ENCODE data around the gene COPS8.

DNA sequence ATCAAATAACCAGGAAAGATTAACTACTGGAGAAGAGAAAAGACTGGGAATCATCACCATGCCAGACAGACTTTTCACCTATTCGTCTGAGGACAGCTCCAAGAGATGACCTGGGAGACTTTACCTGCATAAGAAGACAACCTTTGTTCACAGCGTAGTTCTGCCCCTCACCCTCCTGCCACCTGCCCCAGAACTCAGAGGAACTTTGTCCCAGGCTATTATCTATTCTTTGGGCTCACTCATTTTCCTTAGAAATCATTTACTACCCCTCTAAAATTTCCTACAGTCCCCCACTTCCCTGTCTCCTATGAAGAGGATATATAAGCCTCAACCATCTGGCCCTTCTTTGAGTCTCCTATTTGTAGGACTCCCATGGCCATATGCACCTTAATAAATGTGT lies 19.3 kb upstream of the COPS8 start:
- TF ChIP-seq, protein P1, sequence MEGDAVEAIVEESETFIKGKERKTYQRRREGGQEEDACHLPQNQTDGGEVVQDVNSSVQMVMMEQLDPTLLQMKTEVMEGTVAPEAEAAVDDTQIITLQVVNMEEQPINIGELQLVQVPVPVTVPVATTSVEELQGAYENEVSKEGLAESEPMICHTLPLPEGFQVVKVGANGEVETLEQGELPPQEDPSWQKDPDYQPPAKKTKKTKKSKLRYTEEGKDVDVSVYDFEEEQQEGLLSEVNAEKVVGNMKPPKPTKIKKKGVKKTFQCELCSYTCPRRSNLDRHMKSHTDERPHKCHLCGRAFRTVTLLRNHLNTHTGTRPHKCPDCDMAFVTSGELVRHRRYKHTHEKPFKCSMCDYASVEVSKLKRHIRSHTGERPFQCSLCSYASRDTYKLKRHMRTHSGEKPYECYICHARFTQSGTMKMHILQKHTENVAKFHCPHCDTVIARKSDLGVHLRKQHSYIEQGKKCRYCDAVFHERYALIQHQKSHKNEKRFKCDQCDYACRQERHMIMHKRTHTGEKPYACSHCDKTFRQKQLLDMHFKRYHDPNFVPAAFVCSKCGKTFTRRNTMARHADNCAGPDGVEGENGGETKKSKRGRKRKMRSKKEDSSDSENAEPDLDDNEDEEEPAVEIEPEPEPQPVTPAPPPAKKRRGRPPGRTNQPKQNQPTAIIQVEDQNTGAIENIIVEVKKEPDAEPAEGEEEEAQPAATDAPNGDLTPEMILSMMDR (IDR thresholded peaks at IDR 0.05), result no peak
- TF ChIP-seq POLR2AphosphoS5 (IDR thresholded peaks at IDR 0.05) (no peak), POLR2A (IDR thresholded peaks at IDR 0.05) (no peak), EP300 (IDR thresholded peaks at IDR 0.05) (no peak)

Data from upper lobe of left lung (tissue), 4 donors.